SH-SY5Y (cell line): ENCODE data around the gene SERPINB6.

Experiments used
- GATA2 ChIP-seq: IDR thresholded peaks from 2 replicates; pipeline ENCODE4 v1.6.1; 2011; ENCODE audit warnings: mild to moderate bottlenecking, low read depth, low read length
- GATA3 ChIP-seq: IDR thresholded peaks from 2 replicates; pipeline ENCODE4 v1.6.1; 2011; ENCODE audit warnings: low read depth, mild to moderate bottlenecking, low read length, moderate library complexity

The SERPINB6 gene

GRCh38 chr6:2988426-2989331, 17.3 kb upstream of the SERPINB6 start:
- TF ChIP-seq GATA3: no peak
- TF ChIP-seq GATA2: no peak

DNA sequence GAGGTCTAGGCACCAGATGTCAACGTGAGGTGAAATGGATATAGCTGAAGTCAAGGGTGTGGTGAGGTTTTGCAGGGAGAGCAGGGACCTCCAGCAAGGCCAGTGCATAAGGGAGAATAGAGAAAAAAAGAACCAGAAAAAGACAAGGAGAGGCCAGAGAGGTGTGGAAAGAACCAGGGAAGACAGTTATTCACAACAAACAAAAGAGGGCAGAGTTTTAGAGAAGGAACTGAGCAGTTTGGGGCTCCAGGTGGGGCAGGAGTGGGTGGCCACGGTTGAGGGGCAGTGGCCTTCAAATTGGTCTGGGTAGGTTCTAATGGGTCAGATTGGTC, 16.7 kb upstream of the SERPINB6 start:
- TF ChIP-seq GATA3: no peak
- no peak for TF ChIP-seq GATA2

GRCh38 chr6:2986722-2987221, 15.4 kb upstream of the SERPINB6 start:
- TF ChIP-seq GATA2: no peak
- no peak for TF ChIP-seq GATA3

- TF ChIP-seq GATA2 (no peak; the same call in 1 of the 2 replicates), GATA3 (no peak)
These were observed 13.5 kb upstream of the SERPINB6 start for GRCh38 chr6:2984738-2985406.

GRCh38 chr6:2982426-2983117, 11.2 kb upstream of the SERPINB6 start:
- TF ChIP-seq GATA2: no peak
- TF ChIP-seq GATA3: no peak

- no peak for TF ChIP-seq GATA2
- no peak for TF ChIP-seq GATA3
These were observed 9.1 kb upstream of the SERPINB6 start for GRCh38 chr6:2980465-2980855.

DNA sequence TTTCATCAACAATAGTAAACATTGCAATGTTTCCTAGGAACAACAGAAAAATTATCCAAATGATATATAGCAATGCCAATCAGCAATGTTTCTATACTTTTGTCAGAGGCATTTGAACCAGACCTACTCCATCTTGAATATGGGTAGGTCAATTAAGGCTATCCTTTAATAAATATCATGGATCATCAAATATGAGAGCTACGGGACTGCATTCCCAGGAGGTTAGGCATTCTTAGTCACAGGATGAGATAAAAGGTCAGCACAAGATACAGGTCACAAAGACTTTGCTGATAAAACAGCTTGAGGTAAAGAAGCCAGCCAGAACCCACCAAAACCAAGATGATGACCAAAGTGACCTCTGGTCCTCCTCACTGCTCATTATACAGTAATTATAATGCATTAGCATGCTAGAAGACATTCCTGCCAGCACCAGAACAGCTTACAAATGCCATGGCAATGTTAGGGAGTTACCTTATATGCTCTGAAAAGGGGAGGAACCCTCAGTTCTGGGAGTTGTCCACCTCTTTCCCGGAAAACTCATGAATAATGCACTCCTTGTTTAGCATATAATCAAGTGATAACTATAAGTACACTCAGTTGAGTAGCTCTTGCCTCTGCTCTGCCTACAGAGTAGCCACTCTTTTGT, 8.6 kb upstream of the SERPINB6 start:
- TF ChIP-seq GATA3 (no peak), GATA2 (no peak)

DNA sequence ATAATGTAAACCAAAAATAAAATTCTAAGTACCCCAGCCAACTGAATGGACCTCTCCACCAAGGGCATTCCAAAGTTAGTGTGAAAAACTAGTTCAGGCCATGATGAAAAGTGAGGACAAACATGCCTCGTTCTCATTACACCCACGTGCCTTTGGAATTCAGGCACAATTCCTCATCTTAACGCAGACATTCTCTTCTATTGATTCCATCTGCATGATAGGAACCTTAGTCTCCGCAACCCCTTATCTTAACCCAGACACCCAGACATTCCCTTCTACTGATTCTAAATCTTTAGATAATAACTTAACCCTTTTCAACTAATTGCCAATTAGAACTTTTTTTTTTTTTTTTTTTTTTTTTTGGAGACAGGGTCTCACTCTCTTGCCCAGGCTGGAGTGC, 7.6 kb upstream of the SERPINB6 start:
- TF ChIP-seq GATA2 (no peak), GATA3 (no peak)

DNA sequence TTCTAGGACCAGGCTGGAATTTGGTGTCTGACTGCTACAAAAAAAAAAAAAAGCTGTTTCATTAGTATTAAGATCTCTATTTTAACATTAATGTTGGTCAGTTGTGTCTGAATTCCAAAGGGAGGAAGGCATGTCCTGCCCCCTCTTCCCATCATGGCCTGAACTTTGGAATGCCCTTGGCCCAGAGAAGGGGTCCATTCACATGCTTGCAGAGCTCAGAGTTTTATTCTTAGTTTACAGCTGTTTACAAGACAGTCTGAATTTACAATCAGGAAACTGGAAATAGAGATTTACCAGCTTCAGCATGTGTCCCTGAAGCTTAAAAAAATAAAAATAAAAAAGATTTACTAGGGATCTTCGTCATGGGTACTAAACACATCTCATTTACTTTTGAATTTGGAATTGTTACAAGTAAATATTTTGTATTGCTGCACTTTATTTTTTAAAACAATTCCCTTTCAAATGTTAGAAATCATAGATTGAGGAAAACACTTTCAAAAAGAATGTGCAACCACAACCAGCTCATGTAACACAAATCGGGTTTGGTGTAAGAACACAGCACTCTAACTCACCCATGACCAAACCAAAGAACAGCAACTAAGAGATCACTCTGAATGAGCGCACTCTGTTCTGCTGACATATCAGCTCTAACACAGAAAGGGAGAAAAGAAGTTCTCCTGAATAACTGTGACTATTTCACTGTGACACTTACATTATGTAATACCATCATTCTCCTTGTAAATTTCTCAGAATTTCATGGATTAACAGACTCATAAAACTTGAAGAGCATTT, 6.6 kb upstream of the SERPINB6 start:
- no peak for TF ChIP-seq GATA3

DNA sequence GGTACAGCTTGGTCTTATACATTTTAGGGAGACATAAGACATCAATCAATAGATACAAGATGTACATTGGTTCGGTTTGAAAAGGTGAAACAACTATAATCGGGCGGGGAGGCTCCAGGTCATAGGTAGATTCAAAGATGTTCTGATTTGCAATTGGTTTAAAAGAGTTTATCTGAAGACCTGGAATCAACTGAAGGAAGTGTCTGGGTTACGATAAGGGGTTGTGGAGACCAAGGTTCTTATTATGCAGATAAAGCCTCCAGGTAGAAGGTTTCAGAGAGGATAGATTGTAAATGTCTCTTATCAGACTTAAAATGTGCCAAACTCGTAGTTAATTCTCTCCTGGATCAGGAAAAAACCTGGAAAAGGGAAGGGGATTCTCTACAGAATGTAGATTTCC, 5.9 kb upstream of the SERPINB6 start:
- TF ChIP-seq GATA2 (no peak), GATA3 (no peak)

- TF ChIP-seq GATA2: no peak
- TF ChIP-seq GATA3: no peak
These were observed 5.3 kb upstream of the SERPINB6 start for GRCh38 chr6:2976571-2977085.

GRCh38 chr6:2976060-2976459, 4.7 kb upstream of the SERPINB6 start:
- TF ChIP-seq GATA2 (no peak), GATA3 (no peak)

DNA sequence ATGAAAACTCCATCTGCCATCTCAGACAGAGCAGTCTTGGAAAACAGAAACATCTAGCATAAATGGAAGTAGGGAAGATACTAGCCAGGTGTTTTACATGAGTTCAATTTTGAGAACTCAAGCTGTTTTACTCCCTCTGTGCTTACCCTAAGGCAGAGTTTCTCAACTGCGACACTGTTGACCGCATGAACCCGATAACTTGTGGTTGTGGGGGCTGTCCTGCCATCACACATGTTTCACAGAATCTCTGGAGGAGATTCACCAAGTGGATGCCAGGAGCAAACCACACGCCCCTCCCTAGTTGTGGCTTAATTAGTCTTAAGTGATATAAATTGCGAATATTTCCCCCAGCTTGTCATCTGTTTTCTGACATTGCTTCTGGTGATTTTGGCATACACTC, 2.3 kb upstream of the SERPINB6 start:
- TF ChIP-seq GATA2 (no peak), GATA3 (no peak)
